SK-N-MC (cell line): ENCODE results near the gene STX11.

Experiments used
- DNase-seq: peaks from one replicate; pipeline ENCODE4 v3.0.0-alpha.2; 2011; ENCODE audit warnings: low read depth, low spot score
- H3K27ac ChIP-seq: fragments of 200-600 bp; sonication (generic); 2 replicates; pipeline ENCODE4 v1.5.1; 2016; ENCODE audit warnings: mixed run types
- H3K36me3 ChIP-seq: fragments of 200-600 bp; sonication (generic); 2 replicates; pipeline ENCODE4 v1.6.1; 2017; ENCODE audit warnings: antibody characterized with exemption, low read length, mixed read lengths; ENCODE audit not compliant: insufficient read depth
- H3K4me3 ChIP-seq: fragments of 200-600 bp; sonication (generic); 2 replicates; pipeline ENCODE4 v1.5.1; 2016
- H3K9ac ChIP-seq: fragments of 200-600 bp; sonication (generic); 2 replicates; pipeline ENCODE4 v1.8.0; 2017; ENCODE audit warnings: mixed run types, mixed read lengths; ENCODE audit not compliant: insufficient read length
- H3K9me3 ChIP-seq: fragments of 200-600 bp; sonication (generic); 2 replicates; pipeline ENCODE4 v1.6.1; 2017; ENCODE audit warnings: low read depth, mild to moderate bottlenecking, antibody characterized with exemption, low read length, moderate library complexity, mixed read lengths
- EZH2 ChIP-seq: fragments of 200-600 bp; sonication (generic); IDR thresholded peaks from one replicate; pipeline ENCODE4 v1.6.1; 2017; ENCODE audit warnings: antibody characterized with exemption
- FOXP2 ChIP-seq: optimal IDR thresholded peaks from 2 replicates; pipeline ENCODE3; 2011; ENCODE audit warnings: mild to moderate bottlenecking, moderate library complexity; ENCODE audit not compliant: insufficient read depth; ENCODE audit errors: extremely low read length, control extremely low read depth
- POLR2AphosphoS5 ChIP-seq: IDR thresholded peaks from 2 replicates; pipeline ENCODE4 v1.6.1; 2012; ENCODE audit warnings: mild to moderate bottlenecking, low read depth, low read length, borderline replicate concordance

Gene STX11

GRCh38 chr6:144232832-144233230 lies 82.5 kb downstream of the STX11 start:
- Histone ChIP-seq H3K9me3 (no peaks in the 10 kb centered on the region), H3K9ac (no peak overlapping the region), H3K27ac (no peak overlapping the region), H3K36me3 (no peaks in the 10 kb centered on the region), H3K4me3 (no peak overlapping the region)
- no peak for TF ChIP-seq FOXP2
- TF ChIP-seq POLR2AphosphoS5: no peak
- no peak for TF ChIP-seq EZH2
- DNase-seq: no peak

- Histone ChIP-seq H3K9me3 (no peaks in the 10 kb centered on the region), H3K36me3 (no peaks in the 10 kb centered on the region), H3K27ac (no peak overlapping the region), H3K9ac (no peak overlapping the region), H3K4me3 (no peak overlapping the region)
- no peak for DNase-seq
- TF ChIP-seq EZH2 (no peak), POLR2AphosphoS5 (no peak), FOXP2 (no peak)
Measured at GRCh38 chr6:144234399-144234798, 84.1 kb downstream of the STX11 start.

- H3K36me3 ChIP-seq: no peaks in the 10 kb centered on the region
- DNase-seq: no peak
- H3K9ac ChIP-seq: no peak overlapping the region
- no peak overlapping the region for H3K4me3 ChIP-seq
- H3K27ac ChIP-seq: no peak overlapping the region
- no peaks in the 10 kb centered on the region for H3K9me3 ChIP-seq
- TF ChIP-seq EZH2 (no peak), FOXP2 (no peak), POLR2AphosphoS5 (no peak)
Measured at GRCh38 chr6:144234935-144235334, 84.6 kb downstream of the STX11 start.
